ENCODE results near the gene SALL4. TPM values are rescaled to one million over a fixed set of nuclear protein-coding genes. Genes with fewer than 3 reads are reported as not detected.
"Not testable (repeated sequence)": the region's sequence is repeated elsewhere in the genome, so short reads cannot be mapped to it uniquely, and the experiment has no call there.

SALL4 gene
- total RNA-seq, 1 experiment from 2014 or later, result 0.79 TPM

- Histone ChIP-seq H3K27me3 (replicated peaks) (no peaks in the 10 kb centered on the region), H3K4me3 (no peak overlapping the region), H3K4me1 (replicated peaks) (peaks cover 40% of the 10 kb centered on the region), H3K27ac (peak overlapping the region; percentile 50), H3K36me3 (no peaks in the 10 kb centered on the region), H3K9me3 (replicated peaks) (no peaks in the 10 kb centered on the region)
- peak; percentile 90 to 93 for DNase-seq (ENCODE audit: low read depth in 1 of 2, low spot score in 2 of 2)
These were observed 52.1 kb downstream of the SALL4 start for GRCh38 chr20:51750037-51750769.

DNA sequence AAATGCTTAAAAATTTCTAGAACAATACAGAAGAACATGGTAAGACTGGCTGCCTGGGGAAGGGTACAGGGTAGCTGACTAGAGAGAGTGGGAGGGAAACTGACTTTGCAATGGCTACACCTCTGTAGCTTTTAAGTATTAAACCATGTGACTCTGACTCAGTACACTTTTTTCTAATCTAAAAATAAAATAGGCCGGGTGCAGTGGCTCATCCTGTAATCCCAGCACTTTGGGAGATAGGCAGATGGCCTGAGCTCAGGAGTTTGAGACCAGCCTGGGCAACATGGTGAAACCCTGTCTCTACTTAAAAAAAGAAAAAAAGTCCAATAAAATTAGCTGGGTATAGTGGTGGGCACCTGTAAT, 52.7 kb downstream of the SALL4 start:
- DNase-seq (ENCODE audit: low read depth in 1 of 2, low spot score in 2 of 2), result no peak
- Histone ChIP-seq H3K9me3 (replicated peaks) (no peaks in the 10 kb centered on the region), H3K36me3 (no peaks in the 10 kb centered on the region), H3K4me1 (replicated peaks) (peaks cover 43% of the 10 kb centered on the region), H3K27ac (peak overlapping the region; percentile 50), H3K27me3 (replicated peaks) (no peaks in the 10 kb centered on the region), H3K4me3 (no peak overlapping the region)

GRCh38 chr20:51747182-51747911, 55.0 kb downstream of the SALL4 start:
- Histone ChIP-seq H3K36me3 (no peaks in the 10 kb centered on the region), H3K9me3 (replicated peaks) (no peaks in the 10 kb centered on the region), H3K27me3 (replicated peaks) (no peaks in the 10 kb centered on the region), H3K4me1 (replicated peaks) (peaks cover 55% of the 10 kb centered on the region), H3K27ac (no peak overlapping the region), H3K4me3 (no peak overlapping the region)
- no peak for DNase-seq (ENCODE audit: low read depth in 1 of 2, low spot score in 2 of 2)

- H3K4me1 ChIP-seq (replicated peaks), result peaks cover 45% of the 10 kb centered on the region
- H3K27me3 ChIP-seq (replicated peaks), result no peaks in the 10 kb centered on the region
- no peak for DNase-seq (ENCODE audit: low read depth in 1 of 2, low spot score in 2 of 2)
- H3K4me3 ChIP-seq, result no peak overlapping the region
- H3K36me3 ChIP-seq, result no peaks in the 10 kb centered on the region
- H3K9me3 ChIP-seq (replicated peaks), result no peaks in the 10 kb centered on the region
- H3K27ac ChIP-seq, result no peak overlapping the region
These were observed 56.5 kb downstream of the SALL4 start for GRCh38 chr20:51745804-51746203.

DNA sequence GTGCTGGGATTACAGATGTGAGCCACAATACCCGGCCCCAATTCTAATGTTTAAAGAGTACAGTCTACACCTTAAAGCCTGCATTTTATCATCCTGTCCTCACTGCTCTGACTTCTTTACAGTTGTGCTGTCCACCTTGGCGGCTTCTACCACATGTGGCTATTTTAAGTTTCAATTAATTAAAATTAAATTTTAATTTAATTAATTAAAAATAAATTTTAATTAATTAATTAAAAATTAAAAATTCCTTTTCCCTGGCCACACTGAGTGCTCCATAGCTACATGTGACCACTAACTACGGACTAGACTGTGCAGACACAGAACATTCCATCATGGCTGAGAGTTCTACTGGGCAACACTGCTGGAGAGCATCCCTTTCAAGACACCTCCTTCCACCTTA, 61.5 kb downstream of the SALL4 start:
- H3K27ac ChIP-seq, result no peak overlapping the region
- no peaks in the 10 kb centered on the region for H3K36me3 ChIP-seq
- no peaks in the 10 kb centered on the region for H3K27me3 ChIP-seq (replicated peaks)
- DNase-seq (ENCODE audit: low read depth in 1 of 2, low spot score in 2 of 2), result no peak
- H3K4me1 ChIP-seq (replicated peaks), result peaks cover 32% of the 10 kb centered on the region
- H3K4me3 ChIP-seq, result no peak overlapping the region
- H3K9me3 ChIP-seq (replicated peaks), result no peaks in the 10 kb centered on the region

GRCh38 chr20:51740308-51740707, 62.0 kb downstream of the SALL4 start:
- not testable (repeated sequence) for H3K9me3 ChIP-seq (replicated peaks); H3K4me3 ChIP-seq; H3K27ac ChIP-seq; H3K27me3 ChIP-seq (replicated peaks); H3K36me3 ChIP-seq; DNase-seq (ENCODE audit: low read depth in 1 of 2, low spot score in 2 of 2)
- peaks cover 32% of the 10 kb centered on the region for H3K4me1 ChIP-seq (replicated peaks)

- no peaks in the 10 kb centered on the region for H3K27me3 ChIP-seq (replicated peaks)
- DNase-seq (ENCODE audit: low read depth in 1 of 2, low spot score in 2 of 2), result no peak
- H3K4me1 ChIP-seq (replicated peaks), result peaks cover 30% of the 10 kb centered on the region
- H3K9me3 ChIP-seq (replicated peaks), result no peaks in the 10 kb centered on the region
- H3K36me3 ChIP-seq, result no peaks in the 10 kb centered on the region
- H3K4me3 ChIP-seq, result no peak overlapping the region
- H3K27ac ChIP-seq, result no peak overlapping the region
These were observed 62.5 kb downstream of the SALL4 start for GRCh38 chr20:51739722-51740249.

DNA sequence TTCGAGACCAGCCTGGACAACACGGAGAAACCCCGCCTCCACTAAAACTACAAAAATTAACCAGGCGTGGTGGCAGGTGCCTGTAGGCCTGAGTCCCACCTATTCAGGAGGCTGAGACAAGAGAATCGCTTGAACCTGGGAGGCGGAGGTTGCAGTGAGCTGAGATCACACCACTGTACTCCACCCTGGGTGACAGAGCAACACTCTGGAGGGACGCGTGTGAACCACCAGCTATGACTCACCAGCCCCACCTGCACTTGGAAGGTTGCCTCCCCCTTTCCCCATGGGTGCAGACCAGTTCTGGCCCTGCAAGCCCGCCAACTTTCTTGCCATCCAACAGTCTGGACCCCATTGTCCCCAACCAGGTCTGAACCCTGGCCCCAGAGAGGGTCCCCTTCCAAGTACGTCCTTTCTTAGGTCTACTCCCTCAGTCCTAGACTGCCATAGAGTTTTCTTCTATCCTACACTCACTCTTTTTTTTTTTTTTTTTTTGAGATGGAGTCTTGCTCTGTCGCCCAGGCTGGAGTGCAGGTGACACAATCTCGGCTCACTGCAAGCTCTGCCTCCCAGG, 63.4 kb downstream of the SALL4 start:
- no peak for DNase-seq (ENCODE audit: low read depth in 1 of 2, low spot score in 2 of 2)
- H3K36me3 ChIP-seq, result no peaks in the 10 kb centered on the region
- H3K27ac ChIP-seq, result no peak overlapping the region
- no peaks in the 10 kb centered on the region for H3K9me3 ChIP-seq (replicated peaks)
- no peaks in the 10 kb centered on the region for H3K27me3 ChIP-seq (replicated peaks)
- H3K4me1 ChIP-seq (replicated peaks), result peaks cover 22% of the 10 kb centered on the region
- H3K4me3 ChIP-seq, result no peak overlapping the region

DNA sequence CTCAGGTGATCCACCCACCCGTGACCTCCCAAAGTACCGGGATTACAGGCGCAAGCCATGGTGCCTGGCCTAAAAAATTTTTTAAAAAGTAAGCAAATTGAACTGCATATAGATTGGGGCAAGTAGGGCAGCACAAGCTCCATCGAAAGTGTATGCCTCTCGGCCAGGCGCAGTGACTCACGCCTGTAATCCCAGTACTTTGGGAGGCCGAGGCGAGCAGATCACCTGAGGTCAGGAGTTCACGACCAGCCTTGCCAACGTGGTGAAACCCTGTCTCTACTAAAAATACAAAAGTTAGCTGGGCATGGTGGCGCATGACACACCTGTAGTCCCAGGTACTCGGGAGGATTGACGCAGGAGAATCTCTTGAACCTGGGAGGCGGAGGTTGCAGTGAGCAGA, 64.1 kb downstream of the SALL4 start:
- H3K4me3 ChIP-seq; H3K36me3 ChIP-seq; H3K27me3 ChIP-seq (replicated peaks); H3K27ac ChIP-seq; DNase-seq (ENCODE audit: low read depth in 1 of 2, low spot score in 2 of 2); H3K9me3 ChIP-seq (replicated peaks): not testable (repeated sequence)
- peaks cover 15% of the 10 kb centered on the region for H3K4me1 ChIP-seq (replicated peaks)

GRCh38 chr20:51736947-51737346, 65.4 kb downstream of the SALL4 start:
- Histone ChIP-seq H3K9me3 (replicated peaks) (no peaks in the 10 kb centered on the region), H3K27ac (no peak overlapping the region), H3K27me3 (replicated peaks) (no peaks in the 10 kb centered on the region), H3K4me3 (no peak overlapping the region), H3K4me1 (replicated peaks) (peaks cover 6% of the 10 kb centered on the region; the same call in 1 of the 2 replicates), H3K36me3 (no peaks in the 10 kb centered on the region)
- DNase-seq (ENCODE audit: low read depth in 1 of 2, low spot score in 2 of 2), result no peak

DNA sequence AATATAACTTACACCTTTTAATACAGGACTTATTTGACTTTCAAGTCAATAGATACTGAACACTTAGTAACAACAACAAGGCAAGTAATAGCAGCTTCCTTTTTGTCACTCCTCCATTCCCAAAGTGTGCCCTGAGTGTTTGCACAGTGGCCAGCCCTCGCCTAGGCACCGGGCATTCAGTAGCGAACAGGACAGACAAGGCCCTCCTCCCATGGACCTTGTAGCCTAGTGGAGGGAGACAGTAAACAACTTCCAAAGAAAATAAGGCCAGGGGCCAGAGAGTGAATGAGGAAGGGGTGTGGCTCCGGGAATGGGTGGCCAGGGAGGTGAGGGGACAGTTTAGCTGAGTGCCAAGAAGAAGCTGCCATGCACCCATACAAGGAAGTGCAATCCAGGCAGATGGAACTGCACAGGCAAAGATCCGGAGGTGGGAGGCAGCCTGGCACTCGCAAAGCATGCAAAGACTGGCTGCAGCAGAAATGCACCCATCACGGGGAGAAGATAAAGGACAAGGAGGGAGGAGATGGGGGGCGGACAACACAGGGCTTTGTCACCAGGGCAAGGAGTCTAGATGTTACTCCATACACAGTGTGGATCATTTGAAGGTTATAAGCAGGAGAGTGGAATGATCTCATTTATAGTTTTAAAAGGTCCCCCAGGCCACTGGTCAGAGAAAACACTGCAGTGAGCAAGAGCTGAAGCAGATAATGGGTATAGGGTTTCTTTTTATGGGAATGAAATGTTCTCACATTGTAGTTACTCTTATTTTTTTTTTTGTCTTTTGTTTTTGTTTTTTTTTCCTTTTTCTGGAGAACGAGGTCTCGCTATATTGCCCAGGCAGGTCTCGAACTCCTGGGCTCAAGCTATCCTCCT, 66.4 kb downstream of the SALL4 start:
- H3K36me3 ChIP-seq, result no peaks in the 10 kb centered on the region
- H3K27ac ChIP-seq, result no peak overlapping the region
- H3K4me1 ChIP-seq (replicated peaks), result 0 out of 2 replicates have a peak, but pooled peaks cover 7% of the 10 kb centered on the region
- no peaks in the 10 kb centered on the region for H3K27me3 ChIP-seq (replicated peaks)
- H3K4me3 ChIP-seq, result no peak overlapping the region
- H3K9me3 ChIP-seq (replicated peaks), result no peaks in the 10 kb centered on the region
- DNase-seq (ENCODE audit: low read depth in 1 of 2, low spot score in 2 of 2), result no peak

GRCh38 chr20:51734876-51735720, 67.2 kb downstream of the SALL4 start:
- Histone ChIP-seq H3K9me3 (replicated peaks) (no peaks in the 10 kb centered on the region), H3K4me1 (replicated peaks) (0 out of 2 replicates have a peak, but pooled peaks cover 7% of the 10 kb centered on the region), H3K4me3 (no peak overlapping the region), H3K36me3 (no peaks in the 10 kb centered on the region), H3K27me3 (replicated peaks) (no peaks in the 10 kb centered on the region), H3K27ac (no peak overlapping the region)
- DNase-seq (ENCODE audit: low read depth in 1 of 2, low spot score in 2 of 2), result no peak

DNA sequence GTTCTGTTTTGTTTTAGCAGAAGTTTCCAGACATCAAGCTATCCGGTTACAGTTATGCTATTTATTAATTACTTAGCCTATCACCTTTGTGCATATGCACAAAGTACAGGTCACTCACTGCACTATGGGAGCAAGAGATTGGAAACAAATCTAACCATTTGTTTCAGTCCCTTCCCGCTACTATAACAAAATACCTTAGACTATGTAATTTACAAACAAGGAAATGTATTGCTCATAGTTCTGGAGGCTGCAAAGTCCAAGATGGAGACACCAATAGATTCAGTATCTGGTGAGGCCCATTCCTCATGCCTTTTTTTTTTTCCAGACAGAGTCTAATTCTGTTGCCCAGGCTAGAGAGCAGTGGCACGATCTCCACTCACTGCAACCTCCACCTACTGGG, 69.3 kb downstream of the SALL4 start:
- H3K36me3 ChIP-seq, result no peaks in the 10 kb centered on the region
- DNase-seq (ENCODE audit: low read depth in 1 of 2, low spot score in 2 of 2), result no peak
- no peak overlapping the region for H3K27ac ChIP-seq
- H3K4me1 ChIP-seq (replicated peaks), result 0 out of 2 replicates have a peak, but pooled peaks cover 7% of the 10 kb centered on the region
- no peak overlapping the region for H3K4me3 ChIP-seq
- no peaks in the 10 kb centered on the region for H3K27me3 ChIP-seq (replicated peaks)
- no peaks in the 10 kb centered on the region for H3K9me3 ChIP-seq (replicated peaks)

Measured in SJSA1 (cell line).